ENCODE measurements around the gene RHOB.

- TF ChIP-seq REST (IDR thresholded peaks at IDR 0.05; ENCODE audit: insufficient read depth in 1 of 2, low read depth in 2 of 2, low read length in 2 of 2) (no peak), POLR2AphosphoS5 (IDR thresholded peaks at IDR 0.05; ENCODE audit: low read depth, low read length) (no peak)
Observed at GRCh38 chr2:20491739-20492531, 45.1 kb downstream of the RHOB start.

All from PFSK-1 (cell line).